Astrocyte (in vitro differentiated cells and primary cell): Measurements from ENCODE around the gene PYROXD2. TPM values are rescaled to one million over a fixed set of nuclear protein-coding genes. Genes with fewer than 3 reads are reported as not detected.

Experiments
- DNase-seq: peaks from one replicate; pipeline ENCODE4 v3.0.0-alpha.2; 2010; ENCODE audit warnings: low read depth
- FAIRE-seq: peaks from 2 replicates; lab custom pipeline; 2011; peaks lifted over from hg19 to GRCh38; lab: Jason Lieb, UNC
- H2AFZ ChIP-seq: 2 replicates; pipeline ENCODE4 v1.6.0; 2012; ENCODE audit warnings: low read depth, low read length, inconsistent platforms
- H3K27ac ChIP-seq: 2 replicates; pipeline ENCODE4 v1.5.1; 2011; ENCODE audit warnings: low read depth, low read length, inconsistent platforms
- H3K27me3 ChIP-seq: 2 replicates; pipeline ENCODE4 v1.6.0; 2011; ENCODE audit warnings: low read length, inconsistent platforms; ENCODE audit not compliant: insufficient read depth
- H3K36me3 ChIP-seq: 2 replicates; pipeline ENCODE4 v1.5.1; 2011; ENCODE audit warnings: low read length, inconsistent platforms; ENCODE audit not compliant: insufficient read depth
- H3K4me1 ChIP-seq: 2 replicates; pipeline ENCODE4 v1.5.1; 2011; ENCODE audit warnings: low read length, inconsistent platforms; ENCODE audit not compliant: insufficient read depth
- H3K4me2 ChIP-seq: 2 replicates; pipeline ENCODE4 v1.6.0; 2012; ENCODE audit warnings: low read length, inconsistent platforms
- H3K4me3 ChIP-seq: 2 replicates; pipeline ENCODE4 v1.5.1; 2011; ENCODE audit warnings: low read depth, mild to moderate bottlenecking, low read length, inconsistent platforms; ENCODE audit not compliant: insufficient read depth
- H3K79me2 ChIP-seq: 2 replicates; pipeline ENCODE4 v1.6.0; 2012; ENCODE audit warnings: mild to moderate bottlenecking, low read length, inconsistent platforms; ENCODE audit not compliant: insufficient read depth
- H3K9ac ChIP-seq: 2 replicates; pipeline ENCODE4 v1.6.0; 2012; ENCODE audit warnings: mild to moderate bottlenecking, low read length, inconsistent platforms
- H3K9me3 ChIP-seq: 2 replicates; pipeline ENCODE4 v1.5.1; 2012; ENCODE audit warnings: low read depth, mild to moderate bottlenecking, low read length, inconsistent platforms; ENCODE audit not compliant: insufficient read depth
- H4K20me1 ChIP-seq: 2 replicates; pipeline ENCODE4 v1.6.0; 2012; ENCODE audit warnings: low read length, inconsistent platforms; ENCODE audit not compliant: insufficient read depth
- H3K27ac Mint-ChIP-seq: one replicate; pipeline ENCODE4 v1.8.0; 2021; ENCODE audit warnings: mild to moderate bottlenecking, mixed read lengths; ENCODE audit not compliant: unreplicated experiment
- H3K27me3 Mint-ChIP-seq: one replicate; pipeline ENCODE4 v1.8.0; 2021; ENCODE audit warnings: low read depth, mixed read lengths; ENCODE audit not compliant: unreplicated experiment
- H3K36me3 Mint-ChIP-seq: one replicate; pipeline ENCODE4 v1.8.0; 2021; ENCODE audit warnings: low read depth, mixed read lengths; ENCODE audit not compliant: unreplicated experiment
- H3K4me1 Mint-ChIP-seq: one replicate; pipeline ENCODE4 v1.8.0; 2021; ENCODE audit warnings: low read depth, mixed read lengths; ENCODE audit not compliant: unreplicated experiment
- H3K4me3 Mint-ChIP-seq: one replicate; pipeline ENCODE4 v1.8.0; 2021; ENCODE audit warnings: mild to moderate bottlenecking, moderate library complexity, mixed read lengths; ENCODE audit not compliant: unreplicated experiment
- H3K9me3 Mint-ChIP-seq: one replicate; pipeline ENCODE4 v1.8.0; 2021; ENCODE audit warnings: mild to moderate bottlenecking, mixed read lengths; ENCODE audit not compliant: unreplicated experiment
- CTCF ChIP-seq: IDR thresholded peaks from 2 replicates; pipeline ENCODE4 v1.5.1; 2011; ENCODE audit warnings: low read depth, mild to moderate bottlenecking, inconsistent platforms, low read length, moderate library complexity; ENCODE audit not compliant: insufficient read depth
- EZH2 ChIP-seq: IDR thresholded peaks from 2 replicates; pipeline ENCODE4 v1.6.1; 2012; ENCODE audit warnings: mild to moderate bottlenecking, low read length, inconsistent platforms; ENCODE audit not compliant: insufficient read depth
- total RNA-seq: library from RNA; stranded (reverse); gene quantifications from 2 replicates; pipeline ENCODE4 v1.2.1, GENCODE V29; 2021

Gene PYROXD2
- total RNA-seq, 1 donor from 2014 or later: 4.5 TPM

GRCh38 chr10:98389398-98389797, 25.6 kb downstream of the PYROXD2 start:
- no peaks in the 10 kb centered on the region for H3K9me3 ChIP-seq
- no peak overlapping the region for H3K27ac ChIP-seq
- TF ChIP-seq CTCF (no peak), EZH2 (no peak)
- peaks cover 8% of the 10 kb centered on the region for H3K9me3 Mint-ChIP-seq
- no peak overlapping the region for H2AFZ ChIP-seq
- H3K4me1 ChIP-seq: peaks cover 2% of the 10 kb centered on the region
- no peak overlapping the region for H3K4me3 Mint-ChIP-seq
- DNase-seq (no peak), FAIRE-seq (no peak)
- H3K36me3 ChIP-seq: no peaks in the 10 kb centered on the region
- H4K20me1 ChIP-seq: no peaks in the 10 kb centered on the region
- H3K27me3 ChIP-seq: no peaks in the 10 kb centered on the region
- H3K4me1 Mint-ChIP-seq: peaks cover 3% of the 10 kb centered on the region
- H3K27ac Mint-ChIP-seq: no peak overlapping the region
- H3K79me2 ChIP-seq: no peaks in the 10 kb centered on the region
- H3K9ac ChIP-seq: no peak overlapping the region
- H3K4me2 ChIP-seq: no peak overlapping the region
- peaks cover 8% of the 10 kb centered on the region for H3K36me3 Mint-ChIP-seq
- peaks cover 25% of the 10 kb centered on the region for H3K27me3 Mint-ChIP-seq
- H3K4me3 ChIP-seq: no peak overlapping the region

GRCh38 chr10:98388101-98388655, 26.8 kb downstream of the PYROXD2 start:
- Histone ChIP-seq H3K27ac (no peak overlapping the region), H3K79me2 (no peaks in the 10 kb centered on the region), H3K36me3 (no peaks in the 10 kb centered on the region), H3K27me3 (no peaks in the 10 kb centered on the region), H2AFZ (no peak overlapping the region), H4K20me1 (no peaks in the 10 kb centered on the region), H3K4me1 (peaks cover 10% of the 10 kb centered on the region), H3K4me3 (no peak overlapping the region), H3K9me3 (no peaks in the 10 kb centered on the region), H3K4me2 (no peak overlapping the region), H3K9ac (no peak overlapping the region)
- H3K36me3 Mint-ChIP-seq: peaks cover 9% of the 10 kb centered on the region
- no peak overlapping the region for H3K27ac Mint-ChIP-seq
- FAIRE-seq (no peak), DNase-seq (no peak)
- peaks cover 3% of the 10 kb centered on the region for H3K9me3 Mint-ChIP-seq
- H3K4me1 Mint-ChIP-seq: peaks cover 10% of the 10 kb centered on the region
- H3K4me3 Mint-ChIP-seq: no peak overlapping the region
- H3K27me3 Mint-ChIP-seq: peaks cover 18% of the 10 kb centered on the region
- TF ChIP-seq EZH2 (no peak), CTCF (no peak)

- Histone ChIP-seq H3K4me3 (no peak overlapping the region), H3K79me2 (no peaks in the 10 kb centered on the region), H3K9ac (no peak overlapping the region), H3K4me1 (peaks cover 13% of the 10 kb centered on the region), H4K20me1 (no peaks in the 10 kb centered on the region), H3K4me2 (no peak overlapping the region), H3K27ac (no peak overlapping the region), H2AFZ (no peak overlapping the region), H3K9me3 (no peaks in the 10 kb centered on the region), H3K36me3 (no peaks in the 10 kb centered on the region), H3K27me3 (no peaks in the 10 kb centered on the region)
- DNase-seq (no peak), FAIRE-seq (no peak)
- Mint-ChIP-seq H3K36me3 (peaks cover 11% of the 10 kb centered on the region), H3K27ac (no peak overlapping the region), H3K9me3 (no peaks in the 10 kb centered on the region), H3K4me1 (peaks cover 24% of the 10 kb centered on the region), H3K4me3 (no peak overlapping the region), H3K27me3 (peaks cover 7% of the 10 kb centered on the region)
- no peak for TF ChIP-seq EZH2
- TF ChIP-seq CTCF: no peak
Observed at GRCh38 chr10:98384531-98385133, 30.4 kb downstream of the PYROXD2 start.
